Ramos (cell line): ENCODE data around the gene SMG7.
"Not testable (repeated sequence)": the region's sequence is repeated elsewhere in the genome, so short reads cannot be mapped to it uniquely, and the experiment has no call there.

Experiments used
- in situ Hi-C: fragments of 300-500 bp; cut with MboI; formaldehyde crosslinking; loops from one replicate; pipeline ENCODE4 v1.14.3; 2022; ENCODE audit warnings: low sequenced_read_pairs; ENCODE audit not compliant: unreplicated experiment

Gene SMG7, protein sequence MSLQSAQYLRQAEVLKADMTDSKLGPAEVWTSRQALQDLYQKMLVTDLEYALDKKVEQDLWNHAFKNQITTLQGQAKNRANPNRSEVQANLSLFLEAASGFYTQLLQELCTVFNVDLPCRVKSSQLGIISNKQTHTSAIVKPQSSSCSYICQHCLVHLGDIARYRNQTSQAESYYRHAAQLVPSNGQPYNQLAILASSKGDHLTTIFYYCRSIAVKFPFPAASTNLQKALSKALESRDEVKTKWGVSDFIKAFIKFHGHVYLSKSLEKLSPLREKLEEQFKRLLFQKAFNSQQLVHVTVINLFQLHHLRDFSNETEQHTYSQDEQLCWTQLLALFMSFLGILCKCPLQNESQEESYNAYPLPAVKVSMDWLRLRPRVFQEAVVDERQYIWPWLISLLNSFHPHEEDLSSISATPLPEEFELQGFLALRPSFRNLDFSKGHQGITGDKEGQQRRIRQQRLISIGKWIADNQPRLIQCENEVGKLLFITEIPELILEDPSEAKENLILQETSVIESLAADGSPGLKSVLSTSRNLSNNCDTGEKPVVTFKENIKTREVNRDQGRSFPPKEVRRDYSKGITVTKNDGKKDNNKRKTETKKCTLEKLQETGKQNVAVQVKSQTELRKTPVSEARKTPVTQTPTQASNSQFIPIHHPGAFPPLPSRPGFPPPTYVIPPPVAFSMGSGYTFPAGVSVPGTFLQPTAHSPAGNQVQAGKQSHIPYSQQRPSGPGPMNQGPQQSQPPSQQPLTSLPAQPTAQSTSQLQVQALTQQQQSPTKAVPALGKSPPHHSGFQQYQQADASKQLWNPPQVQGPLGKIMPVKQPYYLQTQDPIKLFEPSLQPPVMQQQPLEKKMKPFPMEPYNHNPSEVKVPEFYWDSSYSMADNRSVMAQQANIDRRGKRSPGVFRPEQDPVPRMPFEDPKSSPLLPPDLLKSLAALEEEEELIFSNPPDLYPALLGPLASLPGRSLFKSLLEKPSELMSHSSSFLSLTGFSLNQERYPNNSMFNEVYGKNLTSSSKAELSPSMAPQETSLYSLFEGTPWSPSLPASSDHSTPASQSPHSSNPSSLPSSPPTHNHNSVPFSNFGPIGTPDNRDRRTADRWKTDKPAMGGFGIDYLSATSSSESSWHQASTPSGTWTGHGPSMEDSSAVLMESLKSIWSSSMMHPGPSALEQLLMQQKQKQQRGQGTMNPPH

DNA sequence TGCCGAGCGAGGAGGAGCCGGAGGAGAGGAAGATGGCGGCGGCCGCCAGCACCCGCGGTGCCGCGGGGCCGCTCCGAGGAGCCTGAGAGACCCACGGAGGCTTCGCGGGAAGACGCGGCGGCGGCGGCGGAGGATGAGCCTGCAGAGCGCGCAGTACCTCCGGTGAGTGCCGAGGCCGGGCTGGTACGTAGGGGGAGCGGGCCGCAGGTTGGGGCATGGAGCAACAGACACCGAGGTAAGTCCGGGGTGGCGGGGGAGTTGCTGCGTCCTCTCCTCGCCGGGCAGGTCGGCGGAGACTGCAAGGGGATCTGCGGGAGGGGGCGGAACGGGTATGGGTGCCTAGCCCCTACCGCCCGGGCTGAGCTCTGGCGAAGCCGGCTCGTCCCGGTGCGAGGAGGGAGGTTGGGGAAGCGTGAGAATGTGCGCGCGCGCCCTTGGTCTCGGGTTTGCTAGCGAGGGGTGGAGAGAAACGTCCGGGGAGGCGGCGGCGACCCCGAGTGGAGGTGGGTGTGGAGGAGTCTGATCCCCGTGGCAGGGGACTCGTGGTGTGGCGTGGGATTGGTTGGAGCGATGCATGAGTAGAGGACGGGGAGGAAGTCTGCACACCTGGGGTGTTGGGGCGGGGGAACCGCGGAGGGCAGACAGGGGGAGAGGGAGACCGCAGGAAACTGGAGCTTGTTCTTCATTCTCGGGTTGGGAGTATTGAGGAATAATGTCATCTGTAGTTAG is at the start of gene SMG7:
SMG7 (plus strand) TSS at position 12 of the 729 bp plus-strand sequence; CDS start at position 134, 122 bp downstream.
- in situ Hi-C loops = loop anchor here (10.0 kb wide), 1 partner anchor 152 kb away; no protein-coding TSS in a partner anchor

GRCh38 chr1:183423541-183423940 is 48.8 kb upstream of the SMG7 start:
- in situ Hi-C loops = no loop called here

- in situ Hi-C loops = no loop called here
Observed at GRCh38 chr1:183424691-183425090, 47.6 kb upstream of the SMG7 start.

DNA sequence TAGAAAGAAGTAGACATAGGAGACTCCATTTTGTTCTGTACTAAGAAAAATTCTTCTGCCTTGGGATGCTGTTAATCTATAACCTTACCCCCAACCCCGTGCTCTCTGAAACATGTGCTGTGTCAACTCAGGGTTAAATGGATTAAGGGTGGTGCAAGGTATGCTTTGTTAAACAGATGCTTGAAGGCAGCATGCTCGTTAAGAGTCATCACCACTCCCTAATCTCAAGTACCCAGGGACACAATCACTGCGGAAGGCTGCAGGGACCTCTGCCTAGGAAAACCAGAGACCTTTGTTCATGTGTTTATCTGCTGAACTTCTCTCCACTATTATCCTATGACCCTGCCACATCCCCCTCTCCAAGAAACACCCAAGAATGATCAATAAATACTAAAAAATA is 44.7 kb upstream of the SMG7 start:
- in situ Hi-C loops = not testable (repeated sequence)

DNA sequence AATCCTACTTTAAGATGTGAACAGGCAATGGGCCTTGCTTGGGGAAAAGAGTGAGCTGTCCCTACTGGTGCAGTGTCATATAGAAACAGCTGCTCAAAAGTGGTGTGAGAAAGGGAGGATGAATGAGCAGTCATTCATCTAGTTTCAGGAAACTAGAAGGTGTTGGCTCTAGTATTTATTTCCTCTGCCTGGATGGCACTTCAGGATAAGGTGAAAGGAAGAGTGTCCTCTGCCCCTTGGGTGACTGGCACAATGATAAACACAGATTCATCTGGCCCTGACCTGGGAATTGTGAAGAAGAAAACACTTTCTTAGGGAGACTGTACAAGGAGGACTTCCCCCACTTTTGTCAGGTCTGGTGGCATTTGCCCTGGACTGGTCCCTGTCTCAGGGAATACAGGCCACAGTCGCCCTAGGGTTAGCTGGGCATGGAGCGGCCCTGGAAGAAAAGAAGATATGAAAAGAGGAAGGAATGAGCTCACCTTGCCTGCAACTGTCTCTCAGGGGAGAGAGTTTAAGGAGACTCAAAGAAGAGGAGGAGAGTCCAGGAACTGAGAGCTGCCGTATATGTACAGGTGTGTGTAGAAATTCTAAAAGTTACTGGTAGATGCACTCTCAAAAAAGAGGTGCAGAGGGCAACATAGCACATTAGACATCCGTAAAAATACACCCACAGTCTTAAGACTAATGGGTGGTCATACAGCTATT is 40.3 kb upstream of the SMG7 start:
- in situ Hi-C loops = no loop called here

DNA sequence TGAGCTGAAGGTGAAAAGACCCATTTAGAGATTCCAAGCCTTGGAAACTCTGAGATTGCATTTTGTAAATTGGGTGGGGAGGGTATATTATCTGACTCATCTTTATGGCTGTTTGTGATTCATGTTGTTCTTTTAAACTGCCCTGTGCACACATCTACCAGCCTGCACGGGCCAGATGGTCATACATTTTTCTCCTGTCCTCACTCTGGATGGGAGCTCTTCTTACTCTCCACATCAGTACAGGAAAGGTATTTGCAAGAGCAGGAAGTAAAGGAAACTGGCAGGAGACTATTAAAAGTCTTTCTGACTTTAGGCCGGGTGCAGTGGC is 39.8 kb upstream of the SMG7 start:
- in situ Hi-C loops = no loop called here

DNA sequence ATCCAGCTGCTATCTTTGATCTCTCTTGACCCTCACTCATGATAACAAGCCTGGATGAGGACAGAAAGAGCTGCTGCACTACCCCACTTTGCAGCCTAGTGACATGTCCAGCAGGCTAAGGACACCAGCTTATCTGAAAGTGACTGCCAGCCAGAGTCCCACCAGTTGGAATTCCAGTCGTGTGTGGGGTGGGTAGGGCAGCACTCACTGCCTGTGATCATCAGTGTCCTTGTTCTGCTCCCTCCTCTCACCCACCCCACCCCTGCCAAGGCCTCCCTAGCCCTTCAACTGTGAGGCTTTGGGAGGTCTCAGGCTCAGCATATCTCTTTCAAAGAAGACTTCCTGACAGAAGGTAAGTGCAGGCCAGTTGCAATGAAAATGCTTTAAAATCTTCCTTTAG is 38.6 kb upstream of the SMG7 start:
- in situ Hi-C loops = no loop called here

DNA sequence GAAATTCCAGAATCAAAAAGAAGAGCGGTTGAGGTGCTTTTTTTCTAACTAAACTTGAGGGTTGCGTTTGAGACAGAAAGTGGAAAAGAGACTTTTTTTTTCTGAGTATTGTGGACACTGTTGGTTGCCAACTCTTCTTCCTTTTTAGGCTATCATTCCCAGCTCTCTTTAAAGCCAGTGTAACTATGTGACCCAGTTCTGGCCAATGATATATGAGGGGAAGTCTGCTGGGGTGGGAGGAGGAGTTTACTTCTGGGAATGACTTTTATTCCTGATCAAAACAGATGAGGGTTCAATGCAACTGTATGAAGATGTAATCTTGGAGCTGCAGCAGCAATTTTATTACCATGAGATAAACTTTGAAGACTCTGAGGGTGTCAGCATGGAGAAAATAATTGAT is 36.8 kb upstream of the SMG7 start:
- in situ Hi-C loops = no loop called here

GRCh38 chr1:183438060-183438459 is 34.2 kb upstream of the SMG7 start:
- in situ Hi-C loops = no loop called here

DNA sequence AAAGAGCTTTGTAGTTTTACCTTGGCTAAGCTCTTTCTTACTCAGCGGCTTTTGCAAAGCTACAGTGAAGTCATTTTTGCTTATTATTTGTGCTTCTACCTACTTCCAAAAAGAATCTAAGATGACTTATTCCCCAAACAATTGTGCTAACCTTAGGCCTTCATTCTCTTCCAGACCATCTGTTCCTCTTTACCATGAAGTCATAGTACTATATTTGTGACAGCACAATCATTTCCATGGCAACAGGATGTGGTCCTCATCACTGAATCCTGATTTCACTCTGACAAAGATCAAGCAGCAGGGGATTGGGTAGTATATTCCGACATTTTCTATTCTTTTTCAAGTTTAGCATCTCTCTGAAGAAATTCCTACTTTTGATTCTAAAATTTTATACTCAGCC is 29.3 kb upstream of the SMG7 start:
- in situ Hi-C loops = no loop called here

GRCh38 chr1:183443466-183443865 is 28.8 kb upstream of the SMG7 start:
- in situ Hi-C loops = no loop called here

GRCh38 chr1:183444243-183444642 is 28.1 kb upstream of the SMG7 start:
- in situ Hi-C loops = no loop called here

DNA sequence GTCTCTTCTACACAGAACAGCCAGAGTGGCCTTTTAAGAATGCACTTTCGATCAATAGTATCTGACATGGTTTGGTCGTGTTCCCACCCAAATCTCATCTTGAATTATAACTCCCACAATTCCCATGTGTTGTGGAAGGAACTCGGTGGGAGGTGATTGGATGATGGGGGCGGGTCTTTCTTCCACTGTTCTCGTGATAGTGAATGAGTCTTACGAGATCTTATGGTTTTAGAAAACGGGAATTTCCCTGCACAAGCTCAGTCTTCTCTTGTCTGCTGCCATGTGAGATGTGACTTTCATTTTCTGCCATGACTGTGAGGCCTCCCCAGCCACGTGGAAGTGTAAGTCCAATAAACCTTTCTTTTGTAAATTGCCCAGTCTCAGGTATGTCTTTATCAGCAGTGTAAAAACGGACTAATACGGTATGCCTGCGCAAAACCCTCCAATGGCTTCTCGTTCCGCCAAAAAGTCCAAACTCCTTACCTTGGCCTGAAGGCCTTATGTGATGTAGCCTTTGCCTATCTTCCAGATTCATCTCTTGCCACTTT is 23.0 kb upstream of the SMG7 start:
- in situ Hi-C loops = no loop called here

- in situ Hi-C loops = no loop called here
Observed at GRCh38 chr1:183450093-183450492, 22.2 kb upstream of the SMG7 start.

GRCh38 chr1:183454377-183454776 is 17.9 kb upstream of the SMG7 start:
- in situ Hi-C loops = no loop called here

DNA sequence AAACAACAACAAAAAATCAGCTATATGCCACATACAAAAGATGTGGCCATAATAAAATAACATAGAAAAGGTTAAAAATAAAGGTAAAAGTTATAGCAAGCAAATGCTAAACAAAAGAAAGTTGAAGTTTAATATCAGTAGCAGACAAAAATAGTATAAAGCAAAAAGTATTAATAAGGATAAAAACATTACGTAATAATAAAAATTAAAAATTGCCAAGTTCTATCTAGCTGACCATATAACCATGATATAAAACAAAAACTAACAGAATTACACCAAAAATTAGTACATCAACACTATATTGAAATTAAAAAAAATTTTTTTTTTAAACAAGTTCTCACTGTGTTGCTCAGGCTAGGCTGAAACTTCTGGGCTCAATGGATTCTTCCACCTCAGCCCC is 15.5 kb upstream of the SMG7 start:
- in situ Hi-C loops = no loop called here

DNA sequence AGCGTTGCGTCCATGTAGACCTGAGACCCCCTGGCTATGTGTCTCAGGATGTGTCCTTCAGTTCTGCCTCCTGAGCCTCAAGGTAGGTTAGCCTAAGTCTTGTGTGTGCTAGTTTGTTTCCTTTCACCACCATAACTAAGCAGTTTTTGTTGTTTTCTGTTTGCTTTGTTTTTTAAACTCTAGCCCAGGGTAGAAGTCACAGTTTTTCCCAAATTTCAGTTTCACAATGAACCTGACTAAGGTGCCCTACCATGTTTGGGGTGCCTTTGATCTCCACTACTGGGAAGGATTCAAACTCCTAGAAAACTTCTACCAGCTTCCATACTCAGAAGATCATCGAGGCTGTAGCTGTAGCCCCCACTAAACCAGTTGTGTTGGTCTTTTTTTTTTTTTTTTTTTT is 14.8 kb upstream of the SMG7 start:
- in situ Hi-C loops = no loop called here

GRCh38 chr1:183460596-183460995 is 11.7 kb upstream of the SMG7 start:
- in situ Hi-C loops = no loop called here

GRCh38 chr1:183461350-183461749 is 10.9 kb upstream of the SMG7 start:
- in situ Hi-C loops = no loop called here
